Islet of Langerhans (tissue), 1 donor: ENCODE data around the gene OR1L8.
"Not testable (repeated sequence)": the region's sequence is repeated elsewhere in the genome, so short reads cannot be mapped to it uniquely, and the experiment has no call there.

ENCODE experiments used
- FAIRE-seq: peaks from one replicate; lab custom pipeline; 2011; peaks lifted over from hg19 to GRCh38; lab: Jason Lieb, UNC

Gene OR1L8

GRCh38 chr9:122583284-122583683 lies at the start of gene OR1L8:
Gene OR1L8 (minus strand): TSS chr9:122583384. CDS start chr9:122568477, 14,907 bp downstream.
- FAIRE-seq: not testable (repeated sequence)

DNA sequence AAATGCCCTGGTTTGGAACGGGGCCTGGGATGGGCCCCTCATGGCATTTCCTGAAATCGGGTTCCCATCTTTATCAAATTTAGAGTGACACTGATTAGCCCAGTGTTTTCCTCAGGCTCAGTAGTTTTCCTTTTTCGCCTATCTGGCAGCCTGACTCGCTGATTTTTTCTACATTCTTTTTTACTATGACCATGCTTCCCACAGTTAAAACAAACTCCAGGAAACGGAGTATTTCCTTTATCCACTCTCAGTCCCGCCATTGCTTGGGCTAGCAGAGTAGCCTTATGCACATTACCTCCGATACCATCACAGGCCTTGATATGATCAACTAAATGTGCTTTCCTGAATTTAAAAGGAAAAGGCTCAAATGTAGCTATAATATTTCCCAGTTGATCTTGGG lies 36.8 kb upstream of the OR1L8 start:
- no peak for FAIRE-seq

- FAIRE-seq: no peak
Observed at GRCh38 chr9:122614362-122614761, 31.2 kb upstream of the OR1L8 start, which contains the start of gene OR1Q1. Gene OR1Q1 (plus strand): TSS chr9:122614738. CDS start chr9:122614738, 0 bp downstream.

DNA sequence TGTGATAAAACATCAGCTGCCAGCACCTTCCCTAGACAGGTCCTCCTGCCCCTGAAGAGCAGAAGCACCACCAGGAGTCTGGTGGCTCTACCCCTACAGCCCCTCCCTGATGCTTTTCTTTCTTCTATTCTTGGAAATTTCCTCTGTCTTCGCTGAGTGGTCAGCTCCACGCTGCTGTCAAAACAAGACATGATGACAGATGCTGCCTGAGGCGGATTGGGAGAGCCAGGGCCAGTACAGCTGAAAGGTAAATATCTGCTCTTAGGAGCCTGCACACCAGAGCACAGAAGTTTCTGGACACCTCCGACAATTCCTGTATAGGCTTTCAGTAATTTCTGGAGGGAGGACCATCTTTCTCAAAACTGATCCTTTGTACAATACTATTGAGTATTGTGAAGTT lies 26.6 kb upstream of the OR1L8 start:
- FAIRE-seq: no peak

- no peak for FAIRE-seq
Observed at GRCh38 chr9:122606587-122606986, 23.4 kb upstream of the OR1L8 start.

DNA sequence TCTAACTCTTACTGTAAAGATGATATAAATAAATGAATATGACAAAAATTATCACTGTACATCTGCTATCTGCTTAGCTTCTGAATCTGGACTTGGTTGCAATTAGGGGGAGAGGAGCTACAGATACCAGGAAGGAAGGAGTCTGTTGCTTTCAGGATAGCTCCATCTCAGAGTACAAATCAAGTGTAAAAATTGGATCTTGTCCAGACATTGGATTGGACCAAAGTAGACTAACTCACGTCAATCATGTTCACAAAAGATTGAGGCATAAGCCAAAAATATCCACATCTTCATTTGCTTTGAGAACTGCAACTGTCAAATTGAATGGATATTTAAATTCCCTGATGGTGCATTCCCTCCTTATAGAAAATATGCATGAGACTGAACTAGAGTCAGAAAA lies 22.5 kb upstream of the OR1L8 start:
- no peak for FAIRE-seq

DNA sequence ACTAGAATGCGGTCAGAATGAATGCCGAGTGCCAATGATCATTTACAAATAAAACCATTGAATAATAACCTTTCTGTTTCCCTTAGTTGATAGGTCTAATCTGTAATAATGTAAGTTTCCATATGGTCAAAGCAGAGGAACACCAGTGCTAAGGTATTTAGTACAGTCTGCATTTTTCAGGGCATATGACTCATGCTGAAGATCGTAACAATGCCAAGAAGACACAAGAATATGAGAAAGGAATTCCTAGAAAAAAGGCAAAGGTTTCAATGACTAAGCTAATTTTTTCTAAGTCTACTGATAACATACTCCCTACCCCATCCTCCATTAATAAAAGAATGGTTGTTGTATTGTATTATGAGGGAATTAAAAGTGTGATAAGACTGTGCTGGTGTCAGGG lies 2.8 kb downstream of the OR1L8 start:
- no peak for FAIRE-seq

DNA sequence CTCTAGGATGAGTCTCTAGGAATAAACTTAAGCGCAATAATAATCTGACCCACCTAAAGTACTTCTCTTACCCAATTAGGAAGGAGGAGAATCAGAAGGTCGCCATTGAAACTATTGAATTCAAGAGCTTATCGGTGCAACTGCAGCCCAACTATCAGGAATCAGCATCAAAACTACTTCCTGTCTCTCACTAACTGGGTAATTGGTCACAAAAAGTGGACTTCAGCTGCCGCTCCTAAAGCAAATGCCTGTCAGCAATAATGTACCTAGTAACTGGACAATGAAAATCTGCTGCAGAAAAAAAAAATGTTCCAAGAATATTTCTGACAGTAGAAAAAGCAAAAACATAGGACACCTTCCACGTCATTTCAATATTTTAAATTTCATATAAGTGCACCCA lies 3.3 kb downstream of the OR1L8 start:
- FAIRE-seq: no peak

GRCh38 chr9:122572456-122572855 lies 10.7 kb downstream of the OR1L8 start:
- FAIRE-seq: no peak

GRCh38 chr9:122567901-122568300 lies 15.3 kb downstream of the OR1L8 start:
- no peak for FAIRE-seq

DNA sequence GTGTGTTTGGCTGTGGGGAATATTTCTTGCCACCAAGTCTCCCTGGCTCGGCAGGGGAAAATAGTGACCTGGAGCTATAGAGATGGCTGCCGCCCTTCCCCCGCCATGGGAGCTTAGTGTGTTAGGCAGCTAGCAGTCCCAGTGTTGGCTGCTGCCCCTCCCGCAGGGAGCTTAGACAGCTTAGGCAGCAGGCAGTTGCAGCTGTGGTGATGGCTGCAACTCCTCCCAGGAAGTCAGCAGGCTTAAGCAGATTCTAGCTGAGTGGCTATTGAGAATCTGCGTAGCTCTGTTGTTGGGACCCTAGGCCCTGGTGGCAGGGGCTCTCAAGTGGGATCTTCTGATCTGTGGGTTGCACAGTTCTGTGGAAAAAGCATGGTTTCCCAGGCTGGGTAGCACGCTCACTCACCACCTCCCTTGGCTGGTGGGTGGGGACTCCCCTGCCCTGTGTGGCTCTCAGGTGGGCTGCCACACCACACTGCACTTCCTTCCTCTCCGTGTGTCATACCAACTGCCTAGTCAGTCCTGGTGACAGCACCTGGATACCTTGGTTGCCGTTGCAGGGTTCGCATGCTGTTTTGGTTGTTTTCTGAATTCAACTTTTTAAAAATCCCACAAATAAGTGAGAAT lies 20.9 kb downstream of the OR1L8 start:
- no peak for FAIRE-seq

DNA sequence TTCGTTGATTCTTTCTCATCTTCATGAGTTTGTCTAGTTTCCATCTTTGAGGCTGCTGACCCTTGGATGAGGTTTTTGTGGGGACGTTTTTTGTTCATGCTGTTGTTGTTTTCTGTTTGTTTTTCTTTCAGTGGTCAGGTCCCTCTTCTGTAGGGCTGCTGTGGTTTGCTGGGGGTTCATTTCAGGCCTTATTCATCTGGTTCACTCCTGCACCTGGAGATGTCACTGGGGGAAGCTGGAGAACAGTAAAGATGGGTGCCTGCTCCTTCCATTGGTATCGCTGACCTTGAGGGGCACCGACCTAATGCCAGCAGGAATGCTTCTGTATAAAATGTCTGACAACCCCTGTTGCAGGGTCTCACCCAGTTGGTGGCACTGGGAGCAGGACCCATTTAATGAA lies 21.7 kb downstream of the OR1L8 start:
- no peak for FAIRE-seq

GRCh38 chr9:122552812-122553211 lies 30.4 kb downstream of the OR1L8 start, which contains the start of gene OR1N2:
Gene OR1N2 (plus strand): TSS chr9:122553112. CDS start chr9:122553212, 100 bp downstream.
- no peak for FAIRE-seq

GRCh38 chr9:122551371-122551770 lies 31.8 kb downstream of the OR1L8 start:
- FAIRE-seq: no peak

DNA sequence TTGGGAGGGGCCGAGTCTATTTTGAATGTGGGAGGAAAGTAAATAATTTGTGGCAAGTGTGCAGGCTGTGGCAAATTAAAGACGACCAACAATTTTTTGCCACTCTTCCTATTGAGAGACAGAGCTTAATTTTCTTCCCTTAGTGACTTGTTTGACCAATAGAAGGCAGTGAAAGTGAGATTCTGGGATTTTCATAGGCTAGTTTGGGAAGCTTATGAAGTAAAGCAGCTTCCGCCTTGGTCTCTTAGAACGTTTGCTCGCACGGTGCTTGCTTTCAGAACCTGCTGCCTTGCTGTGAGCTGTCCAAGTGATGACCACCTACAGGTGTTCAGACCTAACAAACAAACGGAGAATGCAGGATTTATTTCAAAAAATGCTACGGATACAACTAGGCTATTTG lies 37.0 kb downstream of the OR1L8 start:
- FAIRE-seq: no peak

DNA sequence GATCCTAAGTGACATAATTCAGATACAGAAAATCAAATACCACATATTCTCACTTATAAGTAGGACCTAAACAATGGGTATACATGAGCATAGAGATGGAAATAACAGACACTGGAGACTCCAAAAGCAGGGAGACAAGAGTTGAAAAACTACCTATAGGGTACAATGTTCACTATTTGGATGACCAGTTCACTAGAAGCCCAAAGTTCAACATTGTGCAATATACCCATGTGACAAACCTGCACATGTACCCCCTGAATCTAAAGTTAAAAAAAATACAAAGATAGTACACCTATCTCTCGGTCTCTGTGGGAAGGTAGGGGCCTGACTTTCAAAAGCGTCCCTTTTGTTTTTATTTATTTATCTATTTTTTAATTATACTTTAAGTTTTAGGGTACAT lies 44.4 kb downstream of the OR1L8 start:
- no peak for FAIRE-seq

GRCh38 chr9:122537066-122537465 lies 46.1 kb downstream of the OR1L8 start:
- FAIRE-seq: not testable (repeated sequence)

DNA sequence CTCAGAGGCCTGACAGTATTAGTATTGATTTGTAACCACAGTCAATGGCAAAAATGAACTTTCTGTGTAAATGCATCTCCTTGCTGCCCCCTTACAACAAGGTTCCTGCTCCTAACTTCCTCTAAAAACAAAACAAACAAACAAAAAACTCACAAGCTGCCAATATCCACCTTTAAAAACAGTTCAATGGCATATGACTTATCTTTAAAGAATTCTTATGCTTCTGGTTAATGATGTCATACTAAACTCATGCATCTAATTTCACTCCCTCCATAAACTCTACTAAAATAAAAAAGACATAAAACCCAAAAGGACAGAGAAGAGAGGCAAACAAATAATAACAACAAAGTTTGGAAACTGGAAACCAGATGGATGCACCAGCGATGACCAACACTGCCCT lies 47.0 kb downstream of the OR1L8 start:
- FAIRE-seq: no peak

DNA sequence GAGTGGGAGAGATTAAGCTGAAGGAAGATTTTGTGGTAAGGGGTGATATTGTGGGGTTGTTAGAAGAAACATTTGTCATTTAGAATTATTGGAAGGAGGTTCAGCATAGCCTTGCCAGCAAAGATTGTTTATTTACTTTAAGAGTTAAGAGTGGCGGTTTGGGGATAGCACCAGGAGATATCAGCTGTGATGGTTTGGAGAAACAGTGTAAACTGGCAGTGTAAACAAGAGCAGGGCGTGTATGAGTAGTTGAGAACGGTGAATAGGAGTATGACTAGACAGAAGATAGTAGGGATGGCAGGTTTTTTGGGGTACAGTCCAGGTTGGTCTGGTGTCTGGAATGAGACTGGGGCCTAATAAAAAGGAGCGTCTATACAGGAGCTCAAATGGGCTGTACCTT lies 52.0 kb downstream of the OR1L8 start:
- not testable (repeated sequence) for FAIRE-seq

DNA sequence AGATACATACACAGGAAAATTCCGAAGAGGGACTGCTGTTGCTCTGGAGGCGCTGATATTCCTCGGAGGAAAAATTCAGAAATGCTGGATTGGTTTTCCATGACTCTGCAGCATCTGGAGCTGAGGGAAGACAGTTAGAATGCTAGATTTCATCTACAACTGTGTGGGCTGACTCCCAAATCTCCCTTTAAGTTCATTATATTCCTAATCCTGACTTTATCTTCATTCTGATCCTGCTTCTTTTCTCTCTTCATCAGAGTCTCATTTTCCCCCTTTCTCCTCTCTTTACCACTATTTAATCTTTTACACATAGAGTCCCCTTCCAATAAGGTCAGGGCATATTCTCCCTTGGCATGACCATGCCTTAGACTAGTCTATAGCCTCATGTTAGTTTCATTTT lies 56.0 kb downstream of the OR1L8 start, which contains the start of gene OR1N1:
Gene OR1N1, minus strand, starts transcription at position 101 of the 400 bp plus-strand sequence. Its CDS starts 0 bp downstream, at position 101.
- FAIRE-seq: no peak

- no peak for FAIRE-seq
Observed at GRCh38 chr9:122526602-122527001, 56.6 kb downstream of the OR1L8 start.

DNA sequence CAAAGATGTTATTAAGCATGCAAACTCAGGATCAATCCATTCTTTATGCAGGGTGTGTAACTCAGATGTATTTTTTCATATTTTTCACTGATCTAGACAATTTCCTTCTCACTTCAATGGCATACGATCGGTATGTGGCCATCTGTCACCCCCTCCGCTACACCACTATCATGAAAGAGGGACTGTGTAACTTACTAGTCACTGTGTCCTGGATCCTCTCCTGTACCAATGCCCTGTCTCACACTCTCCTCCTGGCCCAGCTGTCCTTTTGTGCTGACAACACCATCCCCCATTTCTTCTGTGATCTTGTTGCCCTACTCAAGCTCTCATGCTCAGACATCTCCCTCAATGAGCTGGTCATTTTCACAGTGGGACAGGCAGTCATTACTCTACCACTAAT lies 63.8 kb downstream of the OR1L8 start:
- no peak for FAIRE-seq

DNA sequence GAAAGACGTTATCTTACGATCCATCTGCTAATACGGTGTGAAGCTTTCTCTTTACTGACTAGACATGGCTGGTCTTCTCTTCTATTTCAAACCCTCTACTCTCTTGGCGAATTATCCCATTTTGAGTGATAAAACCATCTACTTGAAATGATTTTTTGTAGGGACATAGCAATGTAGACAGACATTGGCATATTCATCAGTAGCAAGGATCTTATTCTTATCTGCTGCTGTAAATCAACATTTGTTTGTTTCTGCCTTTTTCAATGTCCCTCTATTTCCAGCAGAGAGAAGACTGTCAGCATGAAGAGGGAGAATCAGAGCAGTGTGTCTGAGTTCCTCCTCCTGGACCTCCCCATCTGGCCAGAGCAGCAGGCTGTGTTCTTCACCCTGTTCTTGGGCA lies 64.3 kb downstream of the OR1L8 start, which contains the start of gene OR1J4:
Gene OR1J4, plus strand, starts transcription at position 301 of the 400 bp plus-strand sequence. Its CDS starts 0 bp downstream, at position 301.
- no peak for FAIRE-seq

GRCh38 chr9:122518226-122518625 lies 65.0 kb downstream of the OR1L8 start:
- FAIRE-seq: no peak
